HUES48 (cell line): Measurements from ENCODE around the gene CADPS.

ENCODE experiments used
- H3K27ac ChIP-seq: one replicate; pipeline ENCODE4 v1.7.0; 2013; ENCODE audit warnings: low read depth, low read length, inconsistent platforms
- H3K27me3 ChIP-seq: 2 replicates; pipeline ENCODE4 v1.6.1; 2013; ENCODE audit warnings: mild to moderate bottlenecking, low read length; ENCODE audit not compliant: control insufficient read depth, insufficient read depth
- H3K36me3 ChIP-seq: 2 replicates; pipeline ENCODE4 v1.6.1; 2013; ENCODE audit warnings: low read length; ENCODE audit not compliant: control insufficient read depth, insufficient read depth
- H3K4me1 ChIP-seq: 2 replicates; pipeline ENCODE4 v1.6.1; 2013; ENCODE audit warnings: mild to moderate bottlenecking, low read length; ENCODE audit not compliant: control insufficient read depth, insufficient read depth
- H3K4me3 ChIP-seq: 2 replicates; pipeline ENCODE4 v1.5.1; 2013; ENCODE audit warnings: mild to moderate bottlenecking, low read depth, low read length
- H3K9ac ChIP-seq: 2 replicates; pipeline ENCODE4 v1.6.1; 2013; ENCODE audit warnings: mild to moderate bottlenecking, low read depth, low read length, moderate library complexity
- H3K9me3 ChIP-seq: 2 replicates; pipeline ENCODE4 v1.6.1; 2013; ENCODE audit warnings: low read length; ENCODE audit not compliant: control insufficient read depth, insufficient read depth

Gene CADPS

DNA sequence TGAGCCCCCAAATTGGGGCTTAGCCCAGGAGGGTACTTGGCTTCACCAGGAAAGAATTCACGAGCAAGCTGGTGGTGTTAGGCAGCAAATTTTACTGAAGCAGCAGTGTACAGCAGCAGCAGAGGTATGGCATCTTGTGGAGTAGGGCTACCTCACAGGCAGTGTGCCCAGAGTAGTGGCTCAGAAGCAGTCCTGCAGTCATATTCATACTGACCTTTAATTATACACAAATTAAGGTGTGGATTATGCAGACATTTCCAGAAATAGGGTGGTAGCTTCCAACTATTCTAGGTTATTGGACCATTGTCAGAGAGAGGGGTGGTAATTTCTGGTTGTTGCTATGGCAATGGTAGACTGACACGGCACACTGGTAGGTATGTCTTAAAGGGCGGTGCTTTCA lies 20.7 kb upstream of the CADPS start:
- H3K36me3 ChIP-seq, result no peaks in the 10 kb centered on the region
- H3K4me3 ChIP-seq, result no peak overlapping the region
- 0 out of 2 replicates have a peak, but pooled peaks cover 5% of the 10 kb centered on the region for H3K9me3 ChIP-seq
- no peak overlapping the region for H3K27ac ChIP-seq
- 0 out of 2 replicates have a peak, but pooled peaks cover under 1% of the 10 kb centered on the region for H3K4me1 ChIP-seq
- no peaks in the 10 kb centered on the region for H3K27me3 ChIP-seq
- H3K9ac ChIP-seq, result no peak overlapping the region

DNA sequence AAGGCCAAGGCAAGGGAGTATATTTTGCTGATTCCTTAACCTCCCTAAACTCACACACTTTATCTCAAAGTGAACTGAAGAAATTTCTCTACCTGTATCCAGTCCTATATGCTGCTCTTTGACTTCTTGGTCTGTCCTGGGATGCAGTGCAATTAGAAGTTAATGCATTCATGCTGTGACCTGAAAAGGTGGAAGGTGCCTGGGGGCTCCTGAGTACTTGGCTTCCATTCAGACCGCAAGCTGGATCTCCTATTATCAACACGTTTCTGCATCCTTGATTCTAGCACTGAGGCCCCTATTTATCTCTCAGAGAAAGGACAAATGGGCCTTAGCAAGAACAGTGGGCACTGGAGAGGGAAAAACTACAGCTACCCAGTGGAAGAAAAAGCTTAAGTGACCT lies 17.7 kb upstream of the CADPS start:
- Histone ChIP-seq H3K4me1 (peaks cover 11% of the 10 kb centered on the region), H3K4me3 (no peak overlapping the region), H3K27me3 (no peaks in the 10 kb centered on the region), H3K36me3 (no peaks in the 10 kb centered on the region), H3K27ac (no peak overlapping the region), H3K9ac (no peak overlapping the region), H3K9me3 (0 out of 2 replicates have a peak, but pooled peaks cover 5% of the 10 kb centered on the region)

DNA sequence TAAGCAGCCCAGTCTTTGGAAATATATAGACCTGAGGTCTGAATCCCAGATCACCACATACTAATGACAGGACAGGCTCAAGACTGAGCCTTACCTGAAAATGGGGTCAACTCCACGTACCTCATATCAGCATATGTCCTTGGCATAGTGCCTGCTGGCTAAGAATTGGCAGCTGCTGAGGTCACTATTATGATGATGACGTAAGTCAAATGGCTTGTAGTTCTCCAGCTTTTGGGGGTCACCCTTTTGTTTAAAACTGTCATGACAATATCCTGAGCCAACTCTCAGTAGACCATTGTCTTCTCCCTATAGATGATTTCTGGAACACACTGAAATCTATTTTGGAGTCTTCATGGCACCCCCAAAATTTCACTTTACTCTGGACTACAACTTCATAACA lies 16.8 kb upstream of the CADPS start:
- Histone ChIP-seq H3K27ac (no peak overlapping the region), H3K36me3 (no peaks in the 10 kb centered on the region), H3K4me3 (no peak overlapping the region), H3K4me1 (peaks cover 17% of the 10 kb centered on the region), H3K9me3 (0 out of 2 replicates have a peak, but pooled peaks cover 5% of the 10 kb centered on the region), H3K27me3 (no peaks in the 10 kb centered on the region), H3K9ac (no peak overlapping the region)

DNA sequence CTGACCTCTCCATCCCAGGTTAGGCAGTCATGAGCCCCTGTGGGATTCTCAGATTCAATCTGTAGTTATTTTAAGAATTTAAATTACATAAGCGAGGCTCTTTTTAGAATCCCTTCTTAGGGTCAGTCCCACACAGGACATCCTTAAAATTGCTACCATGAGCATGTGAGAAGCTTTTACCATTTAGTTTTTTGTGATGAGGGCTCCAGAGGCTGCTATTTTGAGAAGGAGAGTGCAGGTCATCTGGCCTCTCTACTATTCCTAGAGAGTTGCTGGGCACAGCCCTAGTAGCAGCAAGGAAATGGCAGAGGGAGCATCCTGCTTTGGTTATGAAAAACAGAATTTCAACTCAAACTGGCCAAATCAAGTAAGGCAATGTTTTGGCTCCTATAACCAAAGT lies 13.6 kb upstream of the CADPS start:
- no peaks in the 10 kb centered on the region for H3K36me3 ChIP-seq
- H3K4me3 ChIP-seq, result no peak overlapping the region
- H3K9ac ChIP-seq, result no peak overlapping the region
- no peak overlapping the region for H3K27ac ChIP-seq
- no peaks in the 10 kb centered on the region for H3K27me3 ChIP-seq
- H3K9me3 ChIP-seq, result no peaks in the 10 kb centered on the region
- peaks cover 38% of the 10 kb centered on the region for H3K4me1 ChIP-seq

DNA sequence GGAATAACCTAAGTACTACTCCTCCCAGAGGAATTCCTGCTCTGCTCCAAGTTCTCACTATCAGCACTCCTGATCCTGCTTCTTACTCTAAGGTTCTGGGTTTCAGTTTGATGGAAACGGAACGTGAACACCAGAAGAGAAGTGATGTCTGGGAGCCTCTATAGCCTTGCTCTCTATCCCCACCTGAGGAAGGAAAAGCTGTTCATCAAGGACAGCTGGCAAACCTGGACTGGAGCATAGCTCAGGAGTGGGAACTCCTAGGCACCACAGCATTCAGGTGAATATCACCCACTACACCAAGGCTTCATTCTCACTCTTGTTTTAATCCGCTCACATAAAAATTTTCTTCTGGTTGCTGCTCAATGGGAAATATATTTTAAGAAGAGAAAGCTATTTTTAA lies 13.0 kb upstream of the CADPS start:
- no peaks in the 10 kb centered on the region for H3K27me3 ChIP-seq
- H3K9me3 ChIP-seq, result no peaks in the 10 kb centered on the region
- no peaks in the 10 kb centered on the region for H3K36me3 ChIP-seq
- H3K4me3 ChIP-seq, result no peak overlapping the region
- H3K27ac ChIP-seq, result no peak overlapping the region
- H3K4me1 ChIP-seq, result peaks cover 44% of the 10 kb centered on the region
- no peak overlapping the region for H3K9ac ChIP-seq

DNA sequence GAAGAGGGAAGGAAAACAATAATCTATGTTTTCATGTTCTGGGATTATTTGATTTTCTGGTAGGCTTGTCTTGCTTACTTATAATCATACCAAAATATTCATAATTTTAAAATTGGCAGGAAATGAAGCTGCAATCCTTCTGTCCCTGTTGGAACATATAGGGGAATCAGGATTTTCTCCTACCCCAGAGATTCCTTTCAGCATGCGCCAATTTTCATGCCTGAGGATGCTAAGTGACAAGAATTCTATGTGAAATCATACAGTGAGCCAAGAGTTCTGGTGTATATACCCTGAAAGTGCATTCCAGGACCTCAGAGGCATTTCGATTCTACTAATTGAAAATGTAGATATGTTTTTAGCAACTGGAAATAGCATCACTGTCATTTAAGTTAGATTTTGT lies 9.9 kb upstream of the CADPS start:
- Histone ChIP-seq H3K36me3 (no peaks in the 10 kb centered on the region), H3K4me3 (no peak overlapping the region), H3K9me3 (no peaks in the 10 kb centered on the region), H3K27ac (peak overlapping the region; percentile 96), H3K9ac (peak overlapping the region; percentile 9; the same call in 1 of the 2 replicates), H3K4me1 (peaks cover 50% of the 10 kb centered on the region), H3K27me3 (no peaks in the 10 kb centered on the region)

DNA sequence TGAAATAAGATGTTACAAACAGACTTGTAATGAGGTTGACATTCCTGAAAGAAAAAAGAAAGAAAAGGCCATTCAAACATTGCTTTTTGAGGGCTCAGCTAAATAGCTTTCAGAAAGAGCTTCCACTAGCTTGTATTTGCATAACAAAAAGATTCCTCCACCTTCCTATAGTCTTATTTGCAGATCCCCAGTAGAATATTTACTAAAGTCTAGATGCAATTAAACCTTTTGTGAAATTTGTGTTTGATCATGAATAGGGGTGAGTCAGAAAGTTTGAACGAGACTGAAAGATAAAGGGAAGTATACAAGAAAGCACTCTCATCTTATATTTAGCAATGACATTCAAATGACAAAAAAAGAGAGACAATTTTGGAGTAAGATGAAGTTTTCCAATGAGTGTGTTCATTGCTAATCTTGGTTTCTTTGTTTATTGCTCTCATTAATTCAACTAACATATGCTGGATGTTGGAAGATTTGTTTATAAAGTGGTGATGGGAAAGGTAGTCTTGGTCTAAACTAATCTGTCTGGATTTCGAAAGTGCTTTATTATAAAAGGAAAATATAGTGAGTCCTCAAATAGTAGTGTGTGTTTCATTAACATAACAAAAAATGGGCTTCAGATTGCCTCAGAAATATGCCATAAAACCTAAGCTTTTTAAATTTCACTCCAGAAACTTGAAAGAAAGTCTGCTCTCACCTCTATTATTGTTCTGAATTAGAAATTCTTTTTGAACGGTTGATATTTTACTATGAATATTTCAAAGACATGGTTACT lies 9.1 kb upstream of the CADPS start:
- H3K4me1 ChIP-seq, result peaks cover 50% of the 10 kb centered on the region
- H3K9ac ChIP-seq, result peak overlapping the region; percentile 14; the same call in 1 of the 2 replicates
- H3K9me3 ChIP-seq, result no peaks in the 10 kb centered on the region
- no peaks in the 10 kb centered on the region for H3K27me3 ChIP-seq
- H3K4me3 ChIP-seq, result peak overlapping the region; percentile 23; the same call in 1 of the 2 replicates
- H3K36me3 ChIP-seq, result no peaks in the 10 kb centered on the region
- peak overlapping the region; percentile 96 for H3K27ac ChIP-seq

DNA sequence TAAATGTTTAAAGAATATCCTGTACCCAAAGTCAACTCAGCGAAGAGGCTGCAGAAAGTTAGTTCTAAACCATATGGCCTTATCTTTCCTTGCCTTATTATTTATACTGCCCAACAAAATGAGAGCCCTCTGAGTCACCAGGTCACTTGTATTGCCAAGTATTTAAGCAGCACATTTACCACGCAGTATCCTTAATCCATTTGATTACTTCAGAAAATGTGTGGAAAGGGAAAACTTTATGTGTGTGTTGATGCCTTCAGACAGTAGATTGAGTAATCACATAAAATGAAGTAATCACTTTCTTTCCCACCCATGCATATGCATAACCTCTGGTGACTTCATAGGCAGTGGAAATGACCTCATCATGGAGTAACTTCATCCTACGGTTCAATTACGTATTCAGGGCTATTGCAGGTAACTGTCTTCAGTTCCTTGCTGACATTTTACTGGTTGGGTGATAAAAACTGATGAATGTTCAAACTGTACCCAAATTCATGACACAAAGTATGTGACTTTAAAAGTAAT lies 7.5 kb upstream of the CADPS start:
- H3K36me3 ChIP-seq, result no peaks in the 10 kb centered on the region
- H3K27ac ChIP-seq, result peak overlapping the region; percentile 96
- no peak overlapping the region for H3K9ac ChIP-seq
- H3K4me1 ChIP-seq, result peaks cover 37% of the 10 kb centered on the region
- no peaks in the 10 kb centered on the region for H3K27me3 ChIP-seq
- no peaks in the 10 kb centered on the region for H3K9me3 ChIP-seq
- H3K4me3 ChIP-seq, result no peak overlapping the region

DNA sequence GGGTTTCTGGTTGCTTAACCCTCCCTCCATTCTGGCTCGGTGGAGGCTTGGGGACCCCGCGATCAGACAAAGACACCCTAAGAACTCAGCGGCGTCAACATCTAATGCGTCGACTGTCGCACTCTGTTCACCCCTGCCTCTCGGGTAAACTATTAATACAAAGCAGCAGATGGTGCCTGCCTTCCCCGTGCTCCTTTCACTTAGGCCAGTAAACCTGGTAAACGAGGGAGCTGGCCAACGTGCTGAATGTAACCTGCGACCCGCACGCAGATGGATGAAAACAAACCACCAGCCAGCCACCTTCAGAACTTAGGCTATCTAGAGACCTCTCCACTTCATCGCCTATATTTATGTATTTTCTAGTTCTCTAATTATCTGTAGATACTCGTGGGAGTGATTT lies 848 bp upstream of the CADPS start:
- Histone ChIP-seq H3K9ac (no peak overlapping the region), H3K27ac (no peak overlapping the region), H3K27me3 (no peaks in the 10 kb centered on the region), H3K36me3 (no peaks in the 10 kb centered on the region), H3K4me1 (peaks cover 14% of the 10 kb centered on the region), H3K4me3 (peak overlapping the region; percentile 93), H3K9me3 (no peaks in the 10 kb centered on the region)

DNA sequence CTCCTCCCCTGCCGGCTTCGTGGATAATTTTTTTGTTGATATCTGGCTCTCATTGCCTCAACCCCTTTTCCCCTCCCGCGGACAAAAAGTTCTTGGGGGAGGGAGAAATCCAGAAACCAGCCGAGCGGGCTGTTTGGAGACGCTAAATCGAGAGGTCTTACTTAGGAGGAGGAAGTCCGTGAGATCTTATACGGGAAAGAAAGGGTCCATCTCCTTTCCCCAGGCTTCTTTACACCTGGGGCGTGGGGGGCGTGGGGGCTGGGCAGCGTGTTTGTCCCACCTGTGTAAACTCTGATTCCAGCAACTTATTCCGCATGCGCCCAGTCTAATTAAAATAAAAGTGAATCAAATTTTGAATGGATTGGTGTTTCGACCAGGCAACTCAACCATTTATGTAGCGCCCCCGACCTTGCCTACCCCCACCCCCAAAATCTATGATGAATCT lies 364 bp upstream of the CADPS start:
- no peak overlapping the region for H3K27ac ChIP-seq
- peak overlapping the region; percentile 37 for H3K9ac ChIP-seq
- no peaks in the 10 kb centered on the region for H3K36me3 ChIP-seq
- H3K27me3 ChIP-seq, result no peaks in the 10 kb centered on the region
- H3K4me1 ChIP-seq, result peaks cover 14% of the 10 kb centered on the region
- no peaks in the 10 kb centered on the region for H3K9me3 ChIP-seq
- H3K4me3 ChIP-seq, result peak overlapping the region; percentile 93
